CD14-positive monocyte (primary cell): ENCODE data around the gene MOB1A. TPM values are rescaled to one million over a fixed set of nuclear protein-coding genes. Genes with fewer than 3 reads are reported as not detected.
A peak's percentile ranks its signal among the peaks of the same experiment; 100 is the strongest.

Experiments
- DNase-seq, 3 donors: peaks; one replicate each; pipeline ENCODE4 v3.0.0-alpha.2; 2011 to 2022
- H2AFZ ChIP-seq: 2 replicates; pipeline ENCODE4 v1.6.0; 2012; ENCODE audit warnings: mild to moderate bottlenecking, low read depth, low read length, inconsistent platforms; ENCODE audit not compliant: insufficient read depth, poor library complexity, severe bottlenecking
- H3K27ac ChIP-seq, 2 donors: 1 replicate in 1 of 2; 2 replicates in 1 of 2; pipeline ENCODE4 v1.5.1; 2012 to 2013; ENCODE audit warnings: low read length in 2 of 2, control low read depth in 1 of 2, inconsistent platforms in 1 of 2, low read depth in 1 of 2, mild to moderate bottlenecking in 1 of 2
- H3K27me3 ChIP-seq, 2 donors: one replicate each; pipeline versions ENCODE4 v1.6.0 to v1.6.1; 2011 to 2013; ENCODE audit warnings: low read length in 2 of 2; ENCODE audit not compliant: control insufficient read depth in 2 of 2, insufficient read depth in 2 of 2
- H3K36me3 ChIP-seq, 2 donors: replicated peaks in 1 of 2; 1 replicate in 1 of 2; 2 replicates in 1 of 2; pipeline versions ENCODE4 v1.5.1 to v1.6.1; 2012 to 2013; ENCODE audit warnings: low read length in 2 of 2, control low read depth in 1 of 2, inconsistent platforms in 1 of 2, mild to moderate bottlenecking in 1 of 2; ENCODE audit not compliant: insufficient read depth in 2 of 2, control insufficient read depth in 1 of 2
- H3K4me1 ChIP-seq, 2 donors: 1 replicate in 1 of 2; 2 replicates in 1 of 2; pipeline versions ENCODE4 v1.5.1 to v1.6.1; 2012 to 2013; ENCODE audit warnings: low read length in 2 of 2, control low read depth in 1 of 2, inconsistent platforms in 1 of 2, mild to moderate bottlenecking in 1 of 2, moderate library complexity in 1 of 2; ENCODE audit not compliant: insufficient read depth in 2 of 2, control insufficient read depth in 1 of 2
- H3K4me2 ChIP-seq: replicated peaks from 2 replicates; pipeline ENCODE3; 2012; ENCODE audit warnings: low read length, moderate library complexity, mild to moderate bottlenecking; ENCODE audit not compliant: poor library complexity, severe bottlenecking; ENCODE audit errors: extremely low read depth
- H3K4me3 ChIP-seq, 3 experiments: fragments of 200-600 bp in 1 of 3; sonication (generic) in 1 of 3; replicated peaks in 1 of 3; 1 replicate in 2 of 3; 2 replicates in 1 of 3; pipeline ENCODE4 v1.5.1; 2011 to 2013; ENCODE audit warnings: low read length in 3 of 3, mild to moderate bottlenecking in 3 of 3, control low read depth in 2 of 3, low read depth in 2 of 3, inconsistent platforms in 1 of 3, moderate library complexity in 1 of 3
- H3K79me2 ChIP-seq: 2 replicates; pipeline ENCODE4 v1.6.0; 2012; ENCODE audit warnings: mild to moderate bottlenecking, control low read depth, inconsistent platforms, low read length, moderate library complexity; ENCODE audit not compliant: insufficient read depth
- H3K9ac ChIP-seq: 2 replicates; pipeline ENCODE4 v1.6.0; 2017; ENCODE audit warnings: low read length, mild to moderate bottlenecking; ENCODE audit not compliant: insufficient read depth, poor library complexity, severe bottlenecking
- H3K9me3 ChIP-seq, 2 donors: replicated peaks in 1 of 2; 1 replicate in 1 of 2; 2 replicates in 1 of 2; pipeline versions ENCODE4 v1.5.1 to v1.6.1; 2012 to 2013; ENCODE audit warnings: low read length in 2 of 2, control low read depth in 1 of 2; ENCODE audit not compliant: control insufficient read depth in 1 of 2, insufficient read depth in 1 of 2
- H4K20me1 ChIP-seq: 2 replicates; pipeline ENCODE4 v1.6.0; 2012; ENCODE audit warnings: mild to moderate bottlenecking, low read length, control low read depth, moderate library complexity; ENCODE audit not compliant: insufficient read depth
- H3K27ac Mint-ChIP-seq, 7 donors: one replicate each; pipeline ENCODE4 v1.8.0; 2020; ENCODE audit warnings: mild to moderate bottlenecking in 7 of 7, mixed read lengths in 7 of 7, moderate library complexity in 6 of 7, inconsistent platforms in 2 of 7
- H3K27me3 Mint-ChIP-seq, 3 donors: one replicate each; pipeline ENCODE4 v1.8.0; 2021 to 2022; ENCODE audit warnings: low read depth in 3 of 3, mild to moderate bottlenecking in 3 of 3, mixed read lengths in 3 of 3, moderate library complexity in 3 of 3, inconsistent platforms in 1 of 3
- H3K36me3 Mint-ChIP-seq, 2 donors: one replicate each; pipeline ENCODE4 v1.8.0; 2020; ENCODE audit warnings: mixed read lengths in 2 of 2, inconsistent platforms in 1 of 2, mild to moderate bottlenecking in 1 of 2
- H3K4me1 Mint-ChIP-seq: one replicate; pipeline ENCODE4 v1.8.0; 2020; ENCODE audit warnings: mild to moderate bottlenecking, mixed read lengths
- H3K4me3 Mint-ChIP-seq, 2 donors: one replicate each; pipeline ENCODE4 v1.8.0; 2020; ENCODE audit warnings: mild to moderate bottlenecking in 2 of 2, mixed read lengths in 2 of 2, moderate library complexity in 1 of 2
- H3K9me3 Mint-ChIP-seq, 7 donors: one replicate each; pipeline ENCODE4 v1.8.0; 2020 to 2022; ENCODE audit warnings: mixed read lengths in 7 of 7, mild to moderate bottlenecking in 6 of 7, moderate library complexity in 6 of 7, inconsistent platforms in 2 of 7
- CTCF ChIP-seq: fragments of 200-600 bp; IDR thresholded peaks from one replicate; pipeline ENCODE4 v1.8.0; 2022; ENCODE audit warnings: antibody characterized with exemption, mild to moderate bottlenecking
- WGBS: methylation state at CpG from one replicate; pipeline ENCODE4 v1.1.5; 2013; ENCODE audit warnings: missing lambda C conversion rate; ENCODE audit not compliant: insufficient coverage; 5-methylcytosine and 5-hydroxymethylcytosine counted together
- intact Hi-C, 2 donors: fragments of 100-400 bp; cut with micrococcal nuclease; formaldehyde crosslinking; loops; one replicate each; pipeline versions ENCODE4 v1.15.0 to v1.15.1; 2023
- polyA plus RNA-seq, 3 donors: library from polyadenylated mRNA; depleted of rRNA in 1 of 3; unstranded in 2 of 3; stranded (reverse) in 1 of 3; fragments of 300-500 nt in 2 of 3; fragments of >200 nt in 1 of 3; fragmentation: Illumina TruSeq in 2 of 3; gene quantifications; 1 replicate in 2 of 3; 2 replicates in 1 of 3; pipeline ENCODE4 v1.2.3, GENCODE V29; 2012 to 2021

Gene MOB1A
- polyA plus RNA-seq, 3 donors = 55.0 to 367 (median 285) TPM

GRCh38 chr2:74142340-74142739 lies 36.3 kb downstream of the MOB1A start:
- Mint-ChIP-seq H3K9me3 (no peaks in the 10 kb centered on the region), H3K27ac (no peak overlapping the region), H3K27me3 (peaks cover 0 to 2% (median 0%) of the 10 kb centered on the region in 3 donors), H3K4me3 (no peak overlapping the region), H3K36me3 (peaks cover 19 to 23% of the 10 kb centered on the region in 2 donors), H3K4me1 (no peaks in the 10 kb centered on the region)
- no peak for TF ChIP-seq CTCF
- peaks cover 10% of the 10 kb centered on the region for H3K79me2 ChIP-seq
- H3K4me3 ChIP-seq = no peak overlapping the region
- H3K4me2 ChIP-seq = no peak overlapping the region
- H3K4me1 ChIP-seq = peaks cover 10 to 12% of the 10 kb centered on the region in 2 donors
- DNase-seq = no peak
- intact Hi-C loops = loop anchor here in 1 of 2 donors (10.0 kb wide), 2 partner anchors 72 to 318 kb away; partner anchors contain the start of gene STAMBP
- no peaks in the 10 kb centered on the region for H4K20me1 ChIP-seq
- 95% methylated on average over 5 of the region's 6 CpGs for WGBS
- no peaks in the 10 kb centered on the region for H3K9me3 ChIP-seq
- no peak overlapping the region for H3K9ac ChIP-seq
- H2AFZ ChIP-seq = no peak overlapping the region
- peaks cover 8 to 11% of the 10 kb centered on the region in 2 donors for H3K36me3 ChIP-seq
- H3K27ac ChIP-seq = no peak overlapping the region
- no peaks in the 10 kb centered on the region for H3K27me3 ChIP-seq

GRCh38 chr2:74138600-74139323 lies 39.9 kb downstream of the MOB1A start:
- no peak overlapping the region for H2AFZ ChIP-seq
- no peaks in the 10 kb centered on the region for H3K79me2 ChIP-seq
- H3K4me1 Mint-ChIP-seq = no peaks in the 10 kb centered on the region
- H3K9me3 ChIP-seq = no peaks in the 10 kb centered on the region
- peak overlapping the region in 1 of 7 donors; percentile 35 for H3K27ac Mint-ChIP-seq
- H3K9ac ChIP-seq = no peak overlapping the region
- peaks cover 29 to 38% of the 10 kb centered on the region in 2 donors for H3K36me3 Mint-ChIP-seq
- H3K36me3 ChIP-seq = peaks cover 11 to 23% of the 10 kb centered on the region in 2 donors
- no peak overlapping the region for H3K4me2 ChIP-seq
- no peak overlapping the region for H3K27ac ChIP-seq
- H3K27me3 Mint-ChIP-seq = no peaks in the 10 kb centered on the region
- TF ChIP-seq CTCF = no peak
- WGBS = 96% methylated on average over 11 of the region's 19 CpGs
- no peak overlapping the region for H3K4me3 ChIP-seq
- H3K4me3 Mint-ChIP-seq = no peak overlapping the region
- peaks cover 0 to 3% (median 0%) of the 10 kb centered on the region in 7 donors for H3K9me3 Mint-ChIP-seq
- no peak for DNase-seq
- no peaks in the 10 kb centered on the region for H3K4me1 ChIP-seq
- intact Hi-C loops = no loop called here
- H3K27me3 ChIP-seq = no peaks in the 10 kb centered on the region
- H4K20me1 ChIP-seq = no peaks in the 10 kb centered on the region
